GM04504 (cell line): Measurements from ENCODE around the gene LIN54.
"Not testable (repeated sequence)": the region's sequence is repeated elsewhere in the genome, so short reads cannot be mapped to it uniquely, and the experiment has no call there.

ENCODE experiments used
- DNase-seq: peaks from one replicate; pipeline ENCODE4 v3.0.0-alpha.2; 2012; ENCODE audit warnings: low read depth

Gene LIN54

GRCh38 chr4:83010522-83011318 is at the start of gene LIN54:
LIN54 (minus strand) TSS chr4:83010823; CDS start chr4:82984844, 25,979 bp downstream.
- peak; percentile 53 for DNase-seq

- DNase-seq: no peak
Observed at GRCh38 chr4:83054928-83055327, 44.3 kb upstream of the LIN54 start.

GRCh38 chr4:83048781-83049180 is 38.2 kb upstream of the LIN54 start:
- not testable (repeated sequence) for DNase-seq

GRCh38 chr4:83046693-83047473 is 36.3 kb upstream of the LIN54 start:
- DNase-seq: no peak

DNA sequence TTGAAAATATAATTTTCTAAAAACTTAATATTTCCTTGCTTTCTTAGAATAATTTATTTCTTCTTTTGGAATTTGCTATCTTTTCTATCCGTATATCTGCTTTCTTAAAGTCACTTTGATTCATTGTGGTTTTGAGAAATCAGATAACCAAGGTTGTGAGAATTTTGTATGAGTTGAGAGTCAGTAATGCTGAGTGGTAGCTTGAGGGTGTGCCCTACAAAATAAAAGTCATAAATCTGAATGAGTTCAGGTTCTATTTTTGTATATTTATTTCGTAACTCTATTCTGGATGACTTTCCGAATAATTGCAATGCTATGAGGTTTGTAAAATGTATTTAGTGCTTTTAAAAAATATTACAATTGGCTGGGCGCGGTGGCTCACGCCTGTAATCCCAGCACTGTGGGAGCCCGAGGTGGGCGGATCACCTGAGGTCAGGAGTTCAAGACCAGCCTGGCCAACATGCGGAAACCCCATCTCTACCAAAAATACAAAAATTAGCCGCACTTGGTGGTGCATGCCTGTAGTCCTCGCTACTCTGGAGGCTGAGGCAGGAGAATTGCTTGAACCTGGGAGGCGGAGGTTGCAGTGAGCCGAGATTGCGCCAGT is 33.3 kb upstream of the LIN54 start:
- DNase-seq: peak; percentile 67

GRCh38 chr4:83043157-83043556 is 32.5 kb upstream of the LIN54 start:
- not testable (repeated sequence) for DNase-seq

GRCh38 chr4:83040269-83040668 is 29.6 kb upstream of the LIN54 start:
- DNase-seq: no peak

DNA sequence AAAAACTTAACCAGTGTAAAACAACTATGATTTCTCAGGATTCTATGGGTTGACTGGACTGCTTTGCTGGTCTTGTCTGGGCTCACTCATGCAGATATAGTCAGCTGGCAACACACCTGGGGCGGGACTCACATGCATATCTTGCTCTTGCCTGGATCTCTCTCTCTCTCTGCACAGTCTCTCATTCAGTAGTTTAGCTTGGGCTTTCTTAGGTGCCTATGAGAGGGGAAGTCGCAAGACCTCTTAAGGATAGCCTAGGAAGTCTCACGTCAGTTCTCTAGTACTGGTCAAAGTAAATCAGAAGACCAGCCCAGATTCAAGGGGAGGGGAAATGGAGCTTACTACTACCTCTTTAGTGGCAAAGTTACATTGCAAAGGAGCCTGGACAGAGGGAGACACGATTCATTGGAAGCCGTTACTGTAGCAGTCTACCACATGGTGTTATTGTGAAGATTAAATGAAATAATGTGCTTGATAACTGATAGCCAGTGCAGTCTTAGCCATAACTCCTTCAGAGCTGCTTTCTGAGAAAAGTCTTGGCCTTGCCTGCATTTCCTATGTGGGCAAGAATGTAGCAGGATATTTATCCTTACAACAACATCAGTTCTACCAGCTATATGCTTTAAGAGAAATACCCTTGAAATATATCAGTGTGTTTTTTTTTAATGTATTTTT is 26.5 kb upstream of the LIN54 start:
- no peak for DNase-seq

DNA sequence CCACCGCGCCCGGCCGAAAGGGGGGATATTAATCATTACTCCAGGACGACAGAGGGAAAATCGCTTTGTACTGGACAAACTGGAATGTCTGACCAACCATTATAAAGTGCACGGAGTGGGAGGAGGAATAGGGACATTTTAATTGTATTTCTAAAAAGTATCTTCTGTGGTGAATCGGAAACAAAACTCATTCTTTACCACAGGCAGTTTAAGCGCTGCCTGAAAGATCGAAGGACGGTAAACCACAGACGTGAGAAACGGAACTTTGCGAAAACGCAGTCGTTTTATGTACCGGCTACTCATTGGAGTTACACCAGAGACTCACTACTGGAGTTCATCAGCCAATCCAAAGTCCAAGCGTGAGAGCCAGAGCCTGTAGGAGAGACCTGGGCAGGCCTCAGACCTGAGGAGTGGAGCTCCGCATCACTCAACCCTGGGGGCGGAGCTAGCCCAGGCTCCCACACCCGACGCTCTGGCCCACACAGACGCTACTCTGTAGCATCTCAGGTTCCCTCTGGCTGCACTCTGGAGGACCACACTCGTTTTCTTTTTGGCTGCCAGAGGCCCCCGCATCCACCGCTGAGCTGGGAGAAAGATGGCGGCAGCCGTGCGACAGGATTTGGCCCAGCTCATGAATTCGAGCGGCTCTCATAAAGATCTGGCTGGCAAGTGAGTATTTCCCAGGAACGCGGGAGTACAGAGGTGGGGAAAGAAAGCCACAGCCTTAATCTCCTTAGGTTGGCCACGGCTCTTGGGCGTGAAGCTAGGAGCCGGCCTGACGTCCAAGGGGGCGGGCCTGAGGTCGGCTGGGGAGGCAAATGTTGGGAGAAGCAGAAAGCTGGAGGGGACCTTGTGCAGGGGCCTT is 24.2 kb upstream of the LIN54 start, which contains the start of gene COPS4:
Gene COPS4 (plus strand): TSS at position 554 of the 865 bp plus-strand sequence. CDS start 42 bp downstream, at position 596.
- peak; percentile 100 for DNase-seq

DNA sequence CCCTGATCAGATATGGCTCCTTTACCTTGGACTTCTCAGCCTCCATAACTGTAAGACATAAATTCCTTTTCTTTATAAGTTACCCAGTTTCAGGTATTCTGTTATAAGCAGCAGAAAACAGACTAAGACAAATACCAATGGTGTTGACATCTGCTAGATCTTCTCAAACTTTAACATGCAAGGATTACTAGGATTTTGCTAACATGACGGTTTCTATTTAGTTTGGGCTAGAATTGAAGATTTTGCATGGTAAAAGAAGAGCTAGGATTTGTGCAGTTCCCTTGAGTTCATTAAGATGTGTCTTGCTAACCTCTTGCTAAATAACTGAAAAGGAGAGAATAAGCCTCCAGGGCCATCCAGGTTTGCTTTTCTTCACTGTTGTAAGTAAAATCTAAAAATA is 19.1 kb upstream of the LIN54 start:
- no peak for DNase-seq

DNA sequence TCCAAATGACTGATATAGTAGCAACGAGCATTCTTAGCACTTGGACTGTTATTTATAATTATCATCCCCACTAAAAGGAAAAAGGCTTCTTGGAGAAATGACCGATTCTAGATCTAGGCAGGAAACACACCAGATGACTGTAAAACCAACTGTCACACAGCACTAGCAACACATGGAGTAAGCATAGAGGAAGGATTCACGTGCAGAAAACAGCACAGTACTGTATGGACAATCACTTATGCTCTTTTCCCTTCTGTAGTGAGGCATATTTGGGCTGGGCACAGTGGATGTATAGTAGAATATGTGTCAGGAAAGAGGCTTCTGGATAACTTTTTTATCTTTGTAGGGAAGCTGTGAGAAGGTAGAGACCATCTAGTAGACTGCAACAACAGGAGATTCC is 18.4 kb upstream of the LIN54 start:
- no peak for DNase-seq

DNA sequence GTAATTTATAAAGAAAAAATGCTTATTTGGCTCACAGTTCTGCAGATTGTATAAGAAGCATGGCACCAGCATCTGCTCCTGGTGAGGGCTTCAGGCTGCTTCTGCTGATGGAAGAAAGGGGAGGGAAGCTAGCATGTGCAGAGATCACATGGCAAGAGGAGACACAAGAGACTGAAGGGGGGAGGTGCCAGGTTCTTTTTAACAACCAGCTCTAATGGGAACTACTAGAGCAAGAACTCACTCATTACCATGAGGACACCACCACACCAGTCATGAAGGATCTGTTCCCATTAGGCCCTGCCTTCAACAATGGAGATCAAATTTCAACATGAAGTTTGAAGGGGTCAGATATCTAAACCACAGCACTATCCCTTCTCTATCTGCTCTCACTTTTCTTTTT is 14.9 kb upstream of the LIN54 start:
- no peak for DNase-seq

- DNase-seq: no peak
Observed at GRCh38 chr4:83024233-83024632, 13.6 kb upstream of the LIN54 start.

DNA sequence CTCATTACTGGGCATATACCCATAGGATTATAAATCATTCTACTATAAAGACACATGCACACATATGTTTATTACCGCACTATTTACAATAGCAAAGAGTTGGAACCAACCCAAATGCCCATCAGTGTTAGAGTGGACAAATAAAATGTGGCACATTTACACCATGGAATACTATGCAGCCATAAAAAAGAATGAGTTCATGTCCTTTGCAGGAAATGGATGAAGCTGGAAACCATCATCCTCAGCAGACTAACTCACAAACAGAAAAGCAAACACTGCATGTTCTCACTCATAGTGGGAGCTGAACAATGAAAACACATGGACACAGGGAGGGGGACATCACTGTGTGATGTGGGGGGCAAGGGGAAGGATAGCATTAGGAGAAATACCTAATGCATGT is 13.0 kb upstream of the LIN54 start:
- DNase-seq: not testable (repeated sequence)

GRCh38 chr4:83022724-83023450 is 12.3 kb upstream of the LIN54 start:
- DNase-seq: peak; percentile 48

DNA sequence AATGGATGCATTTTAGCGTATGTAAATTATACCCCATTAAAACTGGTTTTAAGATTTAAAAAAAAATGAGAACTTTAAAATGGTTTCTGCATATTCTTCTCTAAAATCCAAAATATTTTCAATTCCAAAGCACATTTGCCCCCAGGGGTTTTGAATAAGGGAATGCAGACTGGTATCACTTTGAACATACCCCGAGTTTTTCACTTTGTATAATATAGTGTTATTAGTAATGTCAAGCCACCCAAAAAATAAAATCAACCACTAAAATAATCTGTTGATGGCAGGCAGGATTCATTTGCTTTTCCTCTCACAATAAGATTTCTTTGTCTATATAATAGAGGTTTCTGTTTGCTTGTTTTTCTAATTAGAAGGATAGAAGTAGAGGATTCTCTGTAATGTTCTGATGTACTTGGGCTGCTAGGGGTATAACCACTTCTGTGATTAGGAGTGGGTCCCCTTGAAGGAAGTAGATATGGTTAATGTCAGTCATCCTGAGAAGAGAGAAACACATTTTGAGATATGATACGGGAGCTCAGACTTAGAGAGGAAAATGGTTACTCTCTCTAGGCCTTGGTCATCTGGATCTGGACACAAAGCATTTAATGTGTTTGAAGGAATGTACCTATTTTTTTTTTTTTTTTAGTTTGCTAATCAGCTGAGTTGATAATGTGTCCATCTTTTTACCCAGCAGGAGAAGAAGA is 9.3 kb upstream of the LIN54 start:
- no peak for DNase-seq

DNA sequence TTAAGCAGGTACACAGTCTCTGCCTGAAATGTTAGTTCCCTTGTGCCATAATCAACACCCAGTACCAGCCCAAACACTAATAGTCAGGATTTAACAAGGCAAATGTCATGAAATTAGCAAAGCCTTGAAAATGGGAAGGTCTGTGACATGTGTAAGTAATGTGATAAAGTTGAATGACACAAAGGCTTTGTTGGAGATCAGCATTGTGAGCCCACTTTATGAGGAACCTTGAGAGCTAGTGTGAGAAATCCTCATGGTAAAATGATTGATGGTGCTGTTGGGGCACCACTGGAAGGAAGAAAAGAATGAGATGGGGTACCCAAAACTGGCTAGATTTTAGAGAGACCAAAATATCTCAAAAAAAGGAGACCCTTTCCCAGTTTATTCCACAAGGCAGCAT is 3.3 kb upstream of the LIN54 start:
- DNase-seq: no peak

- DNase-seq: no peak
Observed at GRCh38 chr4:83013420-83013867, 2.8 kb upstream of the LIN54 start.

DNA sequence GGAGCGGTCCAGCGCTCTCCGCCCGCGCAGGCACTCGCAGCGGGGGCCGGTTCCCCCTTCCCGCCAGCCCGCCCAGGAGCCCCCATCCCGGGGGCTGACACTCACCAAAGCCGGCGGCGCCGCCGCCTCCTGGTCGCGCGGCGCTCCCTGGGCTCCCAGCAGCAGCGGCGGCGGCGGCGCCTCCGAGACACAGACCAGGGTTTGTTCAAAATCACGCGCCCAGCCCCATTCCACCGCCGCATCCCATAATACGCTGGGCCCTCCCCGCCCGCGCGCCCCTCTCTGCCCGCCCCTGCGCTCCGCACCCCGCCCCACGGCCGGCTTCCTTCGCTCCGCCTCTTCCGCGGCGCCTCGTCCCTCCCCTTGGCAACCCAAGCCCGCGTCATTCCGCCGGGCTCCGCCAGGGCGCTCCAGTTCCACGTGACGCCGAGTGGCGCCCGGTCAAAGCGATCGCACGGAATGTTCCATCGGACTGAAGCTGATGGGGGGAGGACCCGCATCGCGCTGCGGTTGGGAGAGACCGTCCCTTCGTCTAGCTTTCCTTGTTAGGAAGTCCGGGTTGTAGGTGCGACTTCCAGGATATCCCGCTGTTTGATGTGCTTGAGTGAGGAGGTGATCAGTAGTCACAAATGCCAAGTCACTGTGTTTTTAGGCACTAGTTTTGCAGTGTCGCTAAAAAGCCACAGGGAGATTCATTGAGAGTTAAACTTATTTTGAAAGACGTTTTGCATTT is 2.2 kb upstream of the LIN54 start:
- peak; percentile 95 for DNase-seq
